Activated CD8-positive, alpha-beta memory T cell treated with anti-CD3 and anti-CD28 coated beads for 4 hours (primary cell): ENCODE data around the gene CPLANE2.
"Not testable (repeated sequence)": the region's sequence is repeated elsewhere in the genome, so short reads cannot be mapped to it uniquely, and the experiment has no call there.

ENCODE experiments used
- DNase-seq, 2 donors: peaks; one replicate each; pipeline ENCODE4 v3.0.0-alpha.2; 2020; ENCODE audit warnings: low read depth in 2 of 2

Gene CPLANE2

DNA sequence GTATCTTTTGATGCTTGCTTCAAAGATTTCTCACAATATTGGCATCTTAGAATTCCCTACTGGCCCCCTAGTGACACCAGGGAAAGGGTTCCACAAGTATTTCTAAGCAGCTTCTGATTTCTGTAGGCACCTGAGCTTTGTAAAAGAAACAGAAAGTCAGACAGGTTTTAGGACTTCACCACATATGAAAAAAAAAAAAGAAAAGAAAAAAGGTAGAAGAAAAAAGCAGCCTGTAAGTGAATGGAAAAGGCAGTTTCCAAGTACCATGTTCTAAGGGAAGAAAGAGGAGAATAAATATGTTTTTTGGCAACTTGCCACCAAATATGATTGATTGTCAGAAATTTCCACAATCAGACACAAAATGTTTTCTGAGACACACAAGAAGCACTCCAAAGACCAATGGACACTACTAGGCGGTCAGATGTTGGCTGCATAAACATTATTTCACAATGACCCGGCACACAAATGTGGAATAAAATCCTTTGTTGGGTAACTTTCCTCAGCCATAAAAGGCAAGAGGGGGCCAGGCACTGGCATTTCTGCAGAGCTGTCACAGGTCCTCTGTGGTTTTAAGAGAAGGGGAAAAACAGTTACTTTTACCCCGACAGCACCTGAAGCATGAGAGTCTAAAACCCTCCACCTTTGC lies 12.7 kb upstream of the CPLANE2 start:
- no peak for DNase-seq

DNA sequence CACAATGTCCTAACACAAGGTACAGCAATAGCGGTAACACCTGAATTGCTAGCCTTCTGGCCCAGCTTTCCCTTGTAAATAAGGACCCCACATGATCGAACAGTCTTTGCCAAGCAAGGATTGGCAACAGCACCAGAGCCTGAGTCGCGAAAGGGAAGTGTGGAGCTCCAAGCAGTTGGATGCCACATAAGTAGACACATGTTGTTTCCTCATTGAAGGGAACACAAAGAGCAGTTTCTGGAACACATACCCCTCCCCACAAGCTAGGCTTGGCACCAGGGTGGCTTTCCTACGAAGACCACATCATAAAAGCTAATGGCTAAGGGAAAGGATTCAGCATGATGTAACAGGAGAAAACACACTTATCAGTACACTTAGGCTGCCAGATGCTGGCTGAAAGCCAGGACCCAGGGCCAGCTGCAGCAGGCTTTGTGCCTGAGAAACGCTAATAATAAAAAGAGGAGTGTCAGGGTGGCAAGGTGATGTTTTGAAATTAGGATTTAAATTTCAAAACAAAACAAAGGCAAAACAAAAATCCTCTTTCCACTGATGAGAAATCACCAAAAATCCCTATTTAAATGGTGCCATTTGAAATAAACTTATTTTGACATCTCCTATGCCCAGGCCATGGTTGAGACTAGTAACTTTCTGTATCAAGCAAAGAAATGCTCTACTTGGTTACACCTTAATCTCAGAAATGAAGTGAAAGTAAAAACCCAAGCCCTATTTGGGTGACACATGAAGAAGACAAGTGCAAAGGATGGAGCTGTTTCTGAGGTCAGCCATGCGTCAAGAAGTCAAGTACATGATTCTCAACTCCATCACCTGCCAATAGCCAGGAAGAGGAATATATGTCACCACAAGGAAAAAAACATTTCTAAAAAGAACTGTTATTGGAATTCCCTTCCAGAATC lies 11.9 kb upstream of the CPLANE2 start:
- DNase-seq: no peak

DNA sequence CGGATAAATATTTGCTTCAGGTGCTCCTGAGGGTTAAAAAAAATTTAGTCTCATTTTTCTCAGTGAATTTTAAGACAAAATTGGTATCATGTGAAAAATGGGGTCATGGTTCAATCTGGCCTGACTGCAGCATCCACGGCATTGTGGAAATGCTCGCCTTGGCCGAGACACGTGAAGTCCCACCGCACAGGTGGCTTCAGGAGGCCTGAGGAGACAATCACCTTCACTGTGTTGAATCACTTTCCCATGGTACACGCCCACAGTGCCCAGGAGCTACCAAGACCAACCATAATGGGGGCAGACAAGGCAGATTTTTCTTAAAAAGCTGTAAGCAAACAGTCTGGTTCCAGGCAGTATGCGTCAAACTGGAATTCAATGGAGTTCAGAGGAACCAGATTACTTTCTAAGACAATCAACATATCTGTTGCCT lies 11.0 kb upstream of the CPLANE2 start:
- no peak for DNase-seq

DNA sequence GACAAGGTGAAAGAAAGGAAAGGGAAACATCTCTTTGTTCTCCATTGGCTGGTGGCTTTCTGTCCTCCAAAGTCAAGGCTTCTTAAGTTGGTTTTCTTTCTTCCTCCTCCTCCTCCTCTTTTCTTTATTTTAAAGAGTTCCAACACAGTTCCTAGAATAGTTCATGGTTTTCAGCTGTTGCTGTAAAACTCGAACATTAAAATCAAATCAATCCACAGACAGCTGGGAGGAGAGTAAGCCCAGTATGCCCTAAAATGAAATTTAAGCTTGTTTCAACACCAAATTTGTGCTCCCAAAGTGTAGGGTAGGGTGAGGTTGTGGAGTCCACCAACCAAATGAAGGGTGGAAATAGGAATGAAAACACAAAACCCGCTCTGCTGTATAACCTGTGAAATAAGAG lies 10.5 kb upstream of the CPLANE2 start:
- no peak for DNase-seq

DNA sequence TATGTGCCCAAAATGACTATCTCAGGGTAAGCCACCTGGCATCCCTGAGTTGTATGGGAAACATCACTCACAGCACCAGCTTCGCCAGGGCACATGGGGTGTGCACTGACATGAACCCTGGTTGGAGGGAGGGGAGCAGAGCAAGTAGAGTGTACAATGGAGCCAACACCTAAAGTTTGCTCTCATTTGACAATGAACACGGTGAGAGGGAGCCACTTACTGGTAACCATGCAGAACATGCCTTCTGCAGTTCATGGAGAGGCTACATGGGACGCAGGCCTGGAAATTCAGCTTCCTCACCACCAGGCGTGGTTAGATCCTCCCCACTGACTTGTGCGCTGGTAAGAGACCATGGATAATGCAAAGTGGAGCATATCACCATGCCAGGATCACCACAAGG lies 10.0 kb upstream of the CPLANE2 start:
- DNase-seq: no peak

DNA sequence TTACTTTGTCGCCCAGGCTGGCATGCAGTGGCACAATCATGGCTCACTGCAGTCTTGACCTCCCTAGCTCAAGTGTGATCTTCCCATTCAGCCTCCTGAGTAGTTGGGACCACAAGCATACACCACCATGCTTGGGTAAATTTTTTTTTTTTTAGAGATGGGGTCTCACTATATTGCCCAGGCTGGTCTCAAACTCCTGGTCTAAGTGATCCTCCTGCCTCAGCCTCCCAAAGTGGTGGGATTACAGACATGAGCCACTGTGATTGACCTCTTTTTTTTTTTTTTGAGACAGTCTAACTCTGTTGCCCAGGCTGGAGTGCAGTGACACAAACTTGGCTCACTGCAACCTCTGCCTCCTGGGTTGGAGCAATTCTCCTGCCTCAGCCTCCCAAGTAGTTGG lies 9.3 kb upstream of the CPLANE2 start:
- not testable (repeated sequence) for DNase-seq

DNA sequence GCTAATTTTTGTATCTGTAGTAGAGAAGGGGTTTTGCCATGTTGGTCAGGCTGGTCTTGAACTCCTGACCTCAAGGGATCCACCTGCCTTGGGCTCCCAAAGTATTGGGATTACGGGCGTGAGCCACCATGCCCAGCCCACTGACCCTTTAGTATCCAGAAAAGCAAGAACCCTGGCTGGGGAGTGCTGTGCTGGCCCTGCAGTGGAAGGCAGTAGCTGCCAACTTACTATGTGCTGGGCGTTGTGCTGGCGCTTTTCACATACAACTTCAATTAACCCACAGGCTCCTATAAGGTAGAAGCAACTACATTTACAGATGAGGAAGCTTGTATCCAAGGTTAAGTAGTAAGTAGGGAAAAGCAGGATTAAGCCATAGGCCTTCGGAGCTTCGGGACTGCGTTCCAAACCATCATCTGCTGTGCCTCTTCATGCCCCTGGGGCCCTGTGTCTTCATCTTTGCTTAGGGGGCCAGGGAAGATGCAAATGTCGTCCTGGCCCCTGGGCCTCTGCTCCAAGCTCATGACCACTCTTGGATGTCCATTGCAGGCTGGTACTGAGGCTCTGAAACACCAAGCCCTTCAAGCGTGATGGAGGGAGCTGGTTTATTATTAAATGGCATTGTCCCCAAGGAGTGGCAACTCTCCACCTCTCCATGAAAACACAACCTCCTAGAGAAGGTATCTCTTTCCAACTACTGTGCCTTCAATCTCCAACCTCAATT lies 8.7 kb upstream of the CPLANE2 start:
- DNase-seq: no peak

DNA sequence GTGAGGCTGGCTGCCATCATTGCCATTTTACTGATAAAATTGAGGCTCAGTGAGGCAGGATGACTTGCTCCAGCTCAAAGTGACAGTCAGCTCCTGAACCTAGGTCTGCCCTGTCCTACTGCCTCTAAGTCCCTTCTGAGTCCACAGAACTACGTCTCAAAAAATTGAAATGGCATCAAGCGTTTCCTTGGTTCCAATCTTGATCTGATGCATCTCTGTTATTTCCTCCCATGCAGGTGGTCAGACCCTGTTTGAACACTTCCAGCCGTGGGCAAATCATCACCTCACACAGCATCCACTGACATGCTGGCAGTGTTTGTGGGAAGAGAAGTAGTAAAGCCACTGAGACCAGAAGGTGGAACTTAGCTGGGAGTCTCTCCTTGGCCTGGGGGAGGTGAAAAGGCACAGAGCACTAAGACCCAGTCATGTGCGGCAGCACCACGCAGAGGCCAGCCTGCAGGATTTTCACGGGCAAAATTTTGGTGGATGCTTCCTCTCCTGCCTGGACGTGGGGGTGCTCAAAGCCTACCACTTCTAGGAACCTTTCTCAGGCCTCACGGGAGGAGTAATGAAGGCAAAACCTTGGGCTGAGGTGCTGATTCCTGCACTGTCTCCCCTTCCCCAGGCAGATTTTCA lies 7.8 kb upstream of the CPLANE2 start:
- no peak for DNase-seq

DNA sequence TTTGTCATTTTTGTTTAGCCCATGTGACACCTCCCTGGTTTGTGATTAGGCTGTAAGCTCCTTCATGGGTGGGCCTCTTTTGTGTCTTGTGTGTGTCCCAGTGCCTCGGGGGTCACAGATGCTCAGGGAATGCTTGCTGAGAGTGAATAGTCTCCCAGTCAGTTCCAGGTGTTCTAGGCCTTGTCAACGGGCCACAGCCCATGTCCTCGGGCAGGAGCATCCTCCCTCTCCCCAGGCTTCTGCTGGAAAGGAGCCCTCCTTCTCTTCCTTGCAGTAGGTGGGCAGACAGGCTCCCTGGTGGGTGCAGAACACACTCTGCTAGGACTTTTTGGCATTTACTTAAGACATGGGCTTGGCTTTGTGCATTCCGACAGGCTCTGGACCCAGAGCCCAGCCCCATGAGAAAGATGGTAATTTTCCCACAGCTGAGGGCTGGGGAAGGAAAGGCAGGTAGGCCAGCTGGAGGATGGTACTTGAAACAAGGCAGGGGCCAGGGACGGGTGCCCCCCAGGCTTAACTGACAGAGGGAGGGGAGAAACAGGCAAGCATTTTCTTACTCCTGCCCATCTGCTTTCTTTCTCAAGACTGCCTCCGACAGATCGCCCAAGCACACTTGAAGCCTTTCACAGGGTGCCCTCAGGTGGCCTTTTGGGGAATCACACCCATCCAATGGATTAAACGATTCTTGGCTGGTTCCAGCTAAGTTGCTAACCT lies 7.1 kb upstream of the CPLANE2 start:
- DNase-seq: peak; percentile 53 to 54

DNA sequence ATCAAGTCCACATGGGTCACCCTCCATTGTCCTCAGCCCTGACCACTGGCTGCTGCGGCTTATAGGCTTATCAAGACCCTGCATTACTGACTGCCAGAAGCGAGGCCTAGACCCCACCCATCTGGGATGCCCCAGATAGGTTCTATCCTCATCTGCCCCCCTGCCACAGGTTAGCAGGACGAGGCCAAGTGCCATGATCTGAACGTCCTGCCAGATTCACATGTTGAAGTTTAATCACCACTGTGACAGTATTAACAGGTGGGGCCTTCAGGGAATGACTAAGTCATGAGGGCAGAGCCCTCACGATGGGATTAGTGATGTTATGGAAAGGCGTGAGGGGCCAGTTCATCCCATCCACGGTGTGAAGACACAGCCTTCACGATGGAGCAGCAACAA lies 6.2 kb upstream of the CPLANE2 start:
- DNase-seq: no peak

DNA sequence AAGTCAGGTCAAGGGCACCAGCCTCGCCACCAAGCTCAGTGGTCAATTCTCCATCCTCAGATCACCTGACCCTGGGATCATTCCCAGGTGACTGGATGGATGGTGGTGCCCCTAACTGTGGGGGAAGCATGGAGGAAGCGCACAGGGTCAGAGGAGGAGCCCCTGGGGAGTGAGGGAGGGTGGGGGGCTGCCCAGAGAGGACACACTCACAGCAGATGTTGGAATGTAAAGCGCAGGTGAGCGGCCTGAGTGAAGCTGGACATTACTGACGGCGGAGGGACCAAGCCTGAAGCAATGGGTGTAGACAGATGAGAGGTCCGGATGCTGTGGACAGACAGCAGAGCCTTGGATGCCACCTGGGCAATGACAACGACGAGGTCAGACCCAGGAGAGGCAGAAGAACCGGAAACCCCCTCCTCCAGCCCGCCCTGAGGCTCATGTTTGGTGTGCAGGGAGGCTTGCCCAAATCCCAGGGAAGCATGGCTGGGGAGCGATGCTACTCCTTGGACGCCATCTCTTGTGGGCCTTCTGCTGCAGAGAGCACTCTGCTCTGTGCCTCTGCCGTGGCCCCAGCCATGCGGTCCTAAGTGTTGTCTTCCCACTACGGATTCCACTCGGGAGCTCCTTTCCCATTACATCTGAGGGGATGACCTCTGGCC lies 5.7 kb upstream of the CPLANE2 start:
- no peak for DNase-seq

DNA sequence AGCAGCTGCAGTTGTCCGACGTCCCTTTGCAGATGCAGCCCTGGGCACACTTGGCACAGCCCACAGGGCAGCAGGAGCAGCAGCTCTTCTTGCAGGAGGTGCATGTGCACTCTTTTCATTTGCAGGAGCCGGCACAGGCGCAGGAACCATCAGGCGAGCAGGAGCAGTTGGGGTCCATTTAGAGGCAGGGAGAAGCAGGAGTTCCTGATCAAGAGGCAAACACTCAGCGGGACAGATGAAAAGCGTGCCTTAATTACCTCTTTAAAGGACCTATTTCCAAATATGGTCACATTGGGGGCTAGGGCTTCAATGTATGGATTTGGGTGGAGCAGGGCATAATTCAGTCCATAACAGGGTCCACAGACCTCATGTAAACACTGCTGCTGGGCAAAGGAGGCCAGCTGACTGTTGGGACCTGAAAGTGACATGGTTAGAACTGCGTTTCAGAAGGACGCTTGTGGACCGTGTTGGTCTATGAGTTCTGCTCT lies 4.3 kb upstream of the CPLANE2 start:
- no peak for DNase-seq

DNA sequence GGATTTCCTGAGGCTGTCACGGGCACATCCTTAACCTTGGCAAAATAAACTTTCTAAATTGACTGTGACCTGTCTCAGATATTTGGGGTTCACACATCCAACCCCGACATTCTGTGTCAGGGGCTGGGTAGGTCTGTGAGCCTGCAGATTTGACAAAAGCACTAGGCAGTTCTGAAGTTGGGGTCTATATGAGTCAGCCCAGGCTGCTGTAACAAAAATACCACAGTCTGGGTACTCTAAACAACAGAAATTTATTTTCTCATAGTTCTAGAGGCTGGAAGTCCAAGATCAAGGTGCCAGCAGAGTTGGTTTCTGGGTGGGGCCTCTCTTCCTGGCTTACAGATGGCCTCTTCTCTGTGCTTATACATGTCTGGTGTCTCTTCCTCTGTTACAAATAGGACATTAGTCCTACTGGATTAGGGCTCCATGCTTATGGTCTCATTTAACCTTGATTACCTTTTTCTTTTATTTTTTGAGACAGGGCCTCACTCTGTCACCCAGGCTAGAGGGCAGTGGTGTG lies 3.0 kb upstream of the CPLANE2 start:
- DNase-seq: no peak

DNA sequence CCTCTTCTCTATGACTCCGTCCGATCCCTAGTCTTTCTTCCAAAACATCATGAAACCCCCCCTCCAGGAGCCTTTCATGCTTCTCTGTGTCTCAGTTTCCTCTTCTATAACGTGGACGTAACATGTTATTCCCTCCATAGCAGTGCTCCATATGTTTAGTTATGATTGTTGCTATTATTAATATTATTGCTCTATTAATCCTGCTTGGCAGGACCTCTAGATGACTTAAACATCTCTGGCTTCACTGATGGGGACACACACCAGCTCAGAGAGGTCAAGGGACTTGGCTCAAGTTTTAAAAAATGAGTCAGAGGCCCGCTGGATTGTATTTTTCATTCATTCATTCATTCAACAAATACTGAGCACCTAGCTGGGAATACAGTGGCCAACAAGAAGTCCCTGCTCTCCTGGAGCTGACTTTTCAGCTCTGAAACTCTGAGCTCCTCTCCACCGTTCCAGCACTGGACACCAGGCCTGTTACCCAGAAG lies 404 bp upstream of the CPLANE2 start:
- DNase-seq: no peak

DNA sequence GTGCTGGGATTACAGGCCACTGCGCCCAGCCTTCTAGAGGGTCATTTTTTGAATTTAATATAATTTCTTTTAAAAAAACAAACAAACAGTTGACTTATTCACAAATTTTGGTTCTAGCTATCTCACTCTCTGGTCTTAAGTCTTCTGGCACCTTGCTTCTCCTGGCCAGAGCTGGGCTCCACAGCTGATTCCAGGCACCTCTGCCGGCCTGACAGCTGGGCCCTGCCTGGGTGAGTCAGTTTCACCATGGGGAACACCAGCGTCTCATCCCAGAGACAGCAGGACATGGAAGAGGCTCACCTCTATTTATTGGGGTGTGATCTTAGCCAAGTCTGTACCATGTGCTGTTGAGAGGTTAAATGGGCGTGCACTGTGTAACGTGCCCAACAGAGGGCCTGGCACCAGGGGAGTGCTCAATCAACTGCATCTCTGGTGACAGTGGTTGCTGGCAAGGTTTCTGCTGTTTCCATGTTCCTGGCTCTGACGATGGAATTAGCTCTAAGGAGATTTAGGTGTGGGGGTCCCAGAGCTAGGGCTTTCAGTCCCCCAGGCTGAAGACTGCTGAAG lies 956 bp downstream of the CPLANE2 start:
- DNase-seq: peak in 1 of 2 donors; percentile 33

DNA sequence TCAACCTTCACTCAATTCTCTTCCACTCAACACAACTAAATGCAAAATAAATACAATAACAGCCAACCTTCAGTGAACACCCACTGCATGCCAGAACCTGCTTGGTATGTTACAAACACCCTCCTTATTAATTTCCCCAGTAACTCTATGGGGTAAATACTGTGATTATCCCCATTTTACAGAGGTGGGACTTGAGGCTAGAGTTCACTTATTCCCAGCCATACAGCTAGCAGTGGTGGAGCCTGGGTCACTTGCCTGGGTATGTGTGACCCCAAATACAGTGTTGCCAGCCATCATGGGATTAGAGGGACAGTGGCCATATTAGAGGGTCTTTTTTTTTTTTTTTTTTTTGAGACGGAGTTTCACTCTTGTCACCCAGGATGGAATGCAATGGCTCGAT lies 1.6 kb downstream of the CPLANE2 start:
- DNase-seq: no peak

DNA sequence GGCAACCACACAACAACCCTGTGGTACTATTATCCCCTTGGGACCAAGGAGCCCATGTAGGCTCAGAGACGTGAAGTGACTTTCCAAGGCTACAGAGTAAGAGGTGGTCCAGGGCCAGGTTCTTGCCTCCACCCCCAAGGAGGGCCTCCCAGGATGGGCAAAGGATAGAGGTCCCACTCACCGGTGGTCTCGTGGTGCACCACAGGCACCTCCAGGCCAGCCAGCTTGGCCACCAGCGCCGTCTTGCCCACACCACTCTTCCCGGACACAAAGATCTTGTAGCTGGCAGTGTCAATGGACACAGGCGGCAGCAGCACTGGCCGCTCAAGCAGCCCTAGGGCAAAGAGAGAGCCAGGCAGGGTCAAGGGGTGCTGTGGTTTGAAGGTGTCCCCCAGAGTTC lies 3.6 kb downstream of the CPLANE2 start:
- DNase-seq: no peak

DNA sequence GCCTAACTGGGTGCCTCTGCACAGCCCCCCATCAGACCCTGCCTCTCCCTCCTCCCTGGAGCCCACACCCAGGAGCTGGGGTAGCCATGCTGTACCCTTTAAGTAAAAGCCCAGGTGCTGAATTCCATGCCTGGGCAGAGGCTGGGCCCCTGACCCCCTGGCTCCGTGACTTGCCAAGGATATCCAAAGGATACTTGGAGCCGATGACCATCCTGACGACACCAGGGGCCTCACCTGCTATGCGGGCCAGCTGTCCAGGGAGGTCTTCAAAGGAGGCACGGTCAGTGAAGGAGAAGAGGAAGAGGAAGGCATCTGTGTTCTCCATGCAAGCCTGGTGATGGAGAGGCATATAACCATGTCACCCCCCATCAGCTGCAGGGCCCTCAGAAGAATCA lies 4.7 kb downstream of the CPLANE2 start:
- no peak for DNase-seq

DNA sequence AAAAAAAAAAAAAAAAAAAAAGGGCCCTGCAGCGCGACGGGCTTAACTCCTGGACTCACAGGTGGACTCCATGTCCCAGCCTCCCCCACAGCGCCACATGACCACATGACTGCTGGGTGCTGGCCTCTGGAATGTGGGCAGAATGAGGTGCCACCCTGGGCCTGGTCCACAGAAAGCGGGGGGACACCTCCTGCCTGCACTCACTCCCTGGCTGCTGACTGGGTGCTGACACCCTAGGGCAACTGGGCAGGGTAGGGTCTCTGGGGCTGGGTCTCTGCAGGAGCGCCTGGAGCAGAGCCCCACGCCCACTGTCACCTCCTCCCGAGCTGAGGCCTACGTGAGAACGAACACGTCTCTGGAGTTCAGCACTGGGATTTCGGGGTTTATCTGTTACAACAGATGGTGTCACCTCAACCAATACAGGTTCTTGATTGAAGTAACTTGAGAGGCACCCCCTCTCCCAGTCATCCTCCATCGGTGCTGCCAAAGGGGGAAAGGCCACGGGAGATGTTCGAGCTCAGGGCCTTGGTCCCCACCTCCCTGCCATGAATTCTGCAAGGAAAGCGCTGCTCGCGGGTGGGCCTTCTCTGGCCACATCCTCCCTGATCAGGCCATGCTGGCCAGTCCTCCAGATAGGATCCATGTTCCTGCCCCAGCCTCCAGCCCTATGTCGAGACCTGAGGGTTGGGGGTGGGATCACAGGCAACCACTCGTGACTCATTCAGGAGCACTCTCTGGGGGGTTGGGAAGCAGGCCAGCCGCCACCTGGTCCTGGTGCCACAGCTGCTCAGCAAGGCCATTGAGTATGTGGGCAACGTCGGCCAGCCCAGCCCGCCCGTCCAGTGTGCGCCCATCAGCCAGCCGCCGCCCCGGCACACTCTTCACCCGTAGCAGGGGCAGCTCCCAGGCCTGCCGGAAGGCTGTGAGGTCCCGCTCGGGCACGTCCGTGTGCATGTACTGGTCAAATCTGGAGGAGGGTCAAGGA lies 5.4 kb downstream of the CPLANE2 start:
- no peak for DNase-seq
